NCI-H2196 treated with DMSO at 0.1 percent for 48 hours (cell line): ENCODE results near the gene TBCB.
"Not testable (repeated sequence)": the region's sequence is repeated elsewhere in the genome, so short reads cannot be mapped to it uniquely, and the experiment has no call there.

ENCODE experiments used
- DNase-seq: peaks from one replicate; lab custom pipeline; 2025; ENCODE audit not compliant: unreplicated experiment; lab: John Stamatoyannopoulos, UW

TBCB gene

GRCh38 chr19:36134867-36135266 lies 19.6 kb downstream of the TBCB start:
- DNase-seq, result not testable (repeated sequence)

- DNase-seq, result peak; percentile 98
Observed at GRCh38 chr19:36136964-36137686, 21.9 kb downstream of the TBCB start.

GRCh38 chr19:36139120-36139472 lies 23.8 kb downstream of the TBCB start:
- no peak for DNase-seq

- DNase-seq, result peak; percentile 94
Observed at GRCh38 chr19:36139473-36140303, 24.4 kb downstream of the TBCB start, which contains the start of gene CAPNS1. TSS of gene CAPNS1 (plus strand) at chr19:36140066. CDS start at chr19:36141012, 946 bp downstream.

- DNase-seq, result peak; percentile 66
Observed at GRCh38 chr19:36140304-36141038, 25.2 kb downstream of the TBCB start.

- DNase-seq, result peak; percentile 71
Observed at GRCh38 chr19:36141039-36141927, 26.0 kb downstream of the TBCB start.

GRCh38 chr19:36142046-36142445 lies 26.8 kb downstream of the TBCB start:
- DNase-seq, result no peak

GRCh38 chr19:36142496-36142895 lies 27.2 kb downstream of the TBCB start:
- no peak for DNase-seq

- no peak for DNase-seq
Observed at GRCh38 chr19:36144624-36145023, 29.4 kb downstream of the TBCB start.

- DNase-seq, result no peak
Observed at GRCh38 chr19:36149673-36150406, 34.6 kb downstream of the TBCB start.

GRCh38 chr19:36150586-36150985 lies 35.3 kb downstream of the TBCB start:
- DNase-seq, result no peak

- DNase-seq, result no peak
Observed at GRCh38 chr19:36151144-36152018, 36.1 kb downstream of the TBCB start.

GRCh38 chr19:36152019-36152351 lies 36.7 kb downstream of the TBCB start:
- no peak for DNase-seq

GRCh38 chr19:36152352-36153091 lies 37.3 kb downstream of the TBCB start, which contains the start of gene COX7A1:
TSS of gene COX7A1 (minus strand) at chr19:36152447. CDS start at chr19:36152407, 40 bp downstream.
- no peak for DNase-seq

GRCh38 chr19:36153126-36153525 lies 37.9 kb downstream of the TBCB start:
- no peak for DNase-seq

GRCh38 chr19:36160821-36161596 lies 45.7 kb downstream of the TBCB start:
- DNase-seq, result no peak

GRCh38 chr19:36163813-36164212 lies 48.5 kb downstream of the TBCB start:
- DNase-seq, result no peak
